Activated CD4-positive, alpha-beta T cell treated with anti-CD3 and anti-CD28 coated beads, Interleukin-2, amount 10 ng/mL, durations not matched to agents 7 days and 5 days (primary cell): ENCODE measurements around the gene MRPS7. TPM values are rescaled to one million over a fixed set of nuclear protein-coding genes. Genes with fewer than 3 reads are reported as not detected.

Source experiments
- CTCF ChIA-PET: fragments of 350-600 bp; sonication (Branson Sonifier 250); formaldehyde crosslinking; loops from one replicate; lab custom pipeline; 2021; ENCODE audit warnings: antibody characterized with exemption; lab: Charles Lee
- POLR2A ChIA-PET: fragments of 350-600 bp; sonication (Branson Sonifier 250); formaldehyde crosslinking; loops from one replicate; lab custom pipeline; 2021; ENCODE audit warnings: antibody characterized with exemption; lab: Charles Lee
- DNase-seq: peaks from one replicate; pipeline ENCODE4 v3.0.0-alpha.2; 2020
- H3K27ac Mint-ChIP-seq: one replicate; pipeline ENCODE4 v1.8.0; 2021; ENCODE audit warnings: mild to moderate bottlenecking, moderate library complexity, mixed read lengths
- H3K27me3 Mint-ChIP-seq: one replicate; pipeline ENCODE4 v1.8.0; 2021; ENCODE audit warnings: mixed read lengths
- H3K36me3 Mint-ChIP-seq: one replicate; pipeline ENCODE4 v1.8.0; 2021; ENCODE audit warnings: low read depth, mixed read lengths
- H3K4me1 Mint-ChIP-seq: one replicate; pipeline ENCODE4 v1.8.0; 2021; ENCODE audit warnings: mixed read lengths
- H3K4me3 Mint-ChIP-seq: one replicate; pipeline ENCODE4 v1.8.0; 2021; ENCODE audit warnings: mild to moderate bottlenecking, moderate library complexity, mixed read lengths
- H3K9me3 Mint-ChIP-seq: one replicate; pipeline ENCODE4 v1.8.0; 2021; ENCODE audit warnings: mixed read lengths
- total RNA-seq, 2 experiments: library from RNA; stranded (reverse); gene quantifications; one replicate each; pipeline ENCODE4 v1.2.3, GENCODE V29; 2021

Gene MRPS7
- total RNA-seq, 2 experiments from 2014 or later: 35.4 to 38.2 TPM

- Mint-ChIP-seq H3K27ac (no peak overlapping the region), H3K4me1 (peaks cover 14% of the 10 kb centered on the region), H3K27me3 (no peaks in the 10 kb centered on the region), H3K9me3 (no peaks in the 10 kb centered on the region), H3K4me3 (no peak overlapping the region), H3K36me3 (no peaks in the 10 kb centered on the region)
- CTCF ChIA-PET: no interaction called here
- POLR2A ChIA-PET: no interaction called here
- DNase-seq: no peak
These were observed 39.4 kb downstream of the MRPS7 start for GRCh38 chr17:75301049-75301448.

- POLR2A ChIA-PET: no interaction called here
- Mint-ChIP-seq H3K36me3 (no peaks in the 10 kb centered on the region), H3K27ac (no peak overlapping the region), H3K9me3 (no peaks in the 10 kb centered on the region), H3K4me3 (no peak overlapping the region), H3K4me1 (peaks cover 11% of the 10 kb centered on the region), H3K27me3 (no peaks in the 10 kb centered on the region)
- no peak for DNase-seq
- CTCF ChIA-PET: interaction anchor here (1.0 to 1.2 kb wide), 2 partner anchors 13 to 30 kb away, joined by 3 to 4 read pairs; partner anchors contain the start of gene MIF4GD
These were observed 40.0 kb downstream of the MRPS7 start for GRCh38 chr17:75301502-75302206.

- Mint-ChIP-seq H3K36me3 (no peaks in the 10 kb centered on the region), H3K4me1 (peaks cover 10% of the 10 kb centered on the region), H3K4me3 (no peak overlapping the region), H3K27ac (no peak overlapping the region), H3K9me3 (no peaks in the 10 kb centered on the region), H3K27me3 (no peaks in the 10 kb centered on the region)
- POLR2A ChIA-PET: interaction anchor here (0.6 kb wide), 1 partner anchor 8 kb away, joined by 3 read pairs; no protein-coding TSS in a partner anchor
- DNase-seq: no peak
- CTCF ChIA-PET: interaction anchor here (0.6 to 1.7 kb wide), 4 partner anchors 8 to 395 kb away, joined by 3 to 5 read pairs (median 3); no protein-coding TSS in a partner anchor
These were observed 46.5 kb downstream of the MRPS7 start for GRCh38 chr17:75307957-75308731.

- POLR2A ChIA-PET: interaction anchor here (0.6 kb wide), 1 partner anchor 9 kb away, joined by 3 read pairs; no protein-coding TSS in a partner anchor
These were observed 47.3 kb downstream of the MRPS7 start for GRCh38 chr17:75308732-75309629.

GRCh38 chr17:75313941-75314551 is 52.4 kb downstream of the MRPS7 start:
- Mint-ChIP-seq H3K9me3 (no peaks in the 10 kb centered on the region), H3K4me3 (no peak overlapping the region), H3K4me1 (peaks cover 25% of the 10 kb centered on the region), H3K27ac (no peak overlapping the region), H3K27me3 (no peaks in the 10 kb centered on the region), H3K36me3 (peaks cover 4% of the 10 kb centered on the region)
- no peak for DNase-seq
- CTCF ChIA-PET: interaction anchor here (1.4 to 1.6 kb wide), 2 partner anchors 9 to 12 kb away, joined by 4 to 6 read pairs; no protein-coding TSS in a partner anchor
- POLR2A ChIA-PET: no interaction called here

More at GRCh38 chr17:75308732-75309629, 47.3 kb downstream of the MRPS7 start:
- CTCF ChIA-PET: interaction anchor here (0.6 to 1.7 kb wide), 3 partner anchors 7 to 394 kb away, joined by 3 to 5 read pairs (median 3); no protein-coding TSS in a partner anchor
- H3K36me3 Mint-ChIP-seq: no peaks in the 10 kb centered on the region
- no peaks in the 10 kb centered on the region for H3K9me3 Mint-ChIP-seq
- H3K4me1 Mint-ChIP-seq: peaks cover 13% of the 10 kb centered on the region
- H3K27ac Mint-ChIP-seq: no peak overlapping the region
- H3K4me3 Mint-ChIP-seq: no peak overlapping the region
- no peak for DNase-seq
- no peaks in the 10 kb centered on the region for H3K27me3 Mint-ChIP-seq

GRCh38 chr17:75315541-75316243 is 54.0 kb downstream of the MRPS7 start:
- Mint-ChIP-seq H3K27me3 (no peaks in the 10 kb centered on the region), H3K4me3 (no peak overlapping the region), H3K36me3 (peaks cover 13% of the 10 kb centered on the region), H3K27ac (no peak overlapping the region), H3K9me3 (no peaks in the 10 kb centered on the region), H3K4me1 (peaks cover 23% of the 10 kb centered on the region)
- DNase-seq: no peak
- POLR2A ChIA-PET: interaction anchor here (0.6 to 0.7 kb wide), 2 partner anchors 8 to 10 kb away, joined by 3 to 8 read pairs; no protein-coding TSS in a partner anchor
- CTCF ChIA-PET: interaction anchor here (0.5 to 1.7 kb wide), 17 partner anchors 8 to 641 kb away, joined by 3 to 6 read pairs (median 3); partner anchors contain the start of genes GRB2 and MIF4GD

Other genes with a start within 250 kb of the MRPS7 start
- 10 to 100 TPM; 41.2 to 46.2 TPM for gene MRPL58, start 249.2 kb upstream of the MRPS7 start, total RNA-seq
- 100 to 1,000 TPM; 252 to 259 TPM for gene ATP5PD, start 214.9 kb upstream of the MRPS7 start, total RNA-seq
- gene KCTD2, start 214.7 kb upstream of the MRPS7 start, total RNA-seq: 10 to 100 TPM; 21.7 TPM
- gene SLC16A5, start 173.9 kb upstream of the MRPS7 start, total RNA-seq: 10 to 100 TPM; 11.4 to 12.2 TPM
- 10 to 100 TPM; 18.5 to 18.8 TPM for gene ARMC7, start 151.9 kb upstream of the MRPS7 start, total RNA-seq
- gene NT5C, start 130.1 kb upstream of the MRPS7 start, total RNA-seq: 10 to 100 TPM; 45.2 to 50.4 TPM
- 100 to 1,000 TPM; 277 to 280 TPM for gene JPT1, start 107.4 kb upstream of the MRPS7 start, total RNA-seq
- gene SUMO2, start 78.9 kb upstream of the MRPS7 start, total RNA-seq: 100 to 1,000 TPM; 527 to 642 TPM
- 100 to 1,000 TPM; 140 to 172 TPM for gene NUP85, start 56.2 kb upstream of the MRPS7 start, total RNA-seq
- 10 to 100 TPM; 80.2 to 86.1 TPM for gene GGA3, start 273 bp upstream of the MRPS7 start, total RNA-seq
- gene MIF4GD, start 9.4 kb downstream of the MRPS7 start, total RNA-seq: 10 to 100 TPM; 44.4 to 44.6 TPM
- 10 to 100 TPM; 27.6 to 30.5 TPM for gene SLC25A19, start 27.6 kb downstream of the MRPS7 start, total RNA-seq
- gene GRB2, start 143.8 kb downstream of the MRPS7 start, total RNA-seq: 100 to 1,000 TPM; 136 to 150 TPM
- gene TMEM94, start 194.8 kb downstream of the MRPS7 start, total RNA-seq: 10 to 100 TPM; 80.3 to 82.1 TPM